Measurements from ENCODE around the gene KRT71.
"Not testable (repeated sequence)": the region's sequence is repeated elsewhere in the genome, so short reads cannot be mapped to it uniquely, and the experiment has no call there.

Gene KRT71

GRCh38 chr12:52515927-52516831, 36.8 kb downstream of the KRT71 start:
- H3K9ac ChIP-seq = no peak overlapping the region
- H4K20me1 ChIP-seq = no peaks in the 10 kb centered on the region; a peak in 1 of 22 replicates
- H3K27ac ChIP-seq = no peak overlapping the region
- peaks cover 0 to 13% (median 9%) of the 10 kb centered on the region in 11 experiments; a peak in 17 of 22 replicates for H3K9me3 ChIP-seq (replicated peaks in 1 of 11)
- no peak for TF ChIP-seq Cebpa-rat (IDR thresholded peaks at IDR 0.05)
- no peaks in the 10 kb centered on the region for H3K36me3 ChIP-seq
- H3K27me3 ChIP-seq = no peaks in the 10 kb centered on the region
- no peak overlapping the region for H3K4me2 ChIP-seq
- H3K4me1 ChIP-seq = peaks cover 0 to 3% (median 0%) of the 10 kb centered on the region in 10 experiments; a peak in 1 of 20 replicates
- no peak overlapping the region for H3K4me3 ChIP-seq

- TF ChIP-seq Cebpa-rat (IDR thresholded peaks at IDR 0.05) = no peak
- H3K36me3 ChIP-seq = no peaks in the 10 kb centered on the region
- H3K4me2 ChIP-seq = no peak overlapping the region
- H3K4me1 ChIP-seq = peaks cover 0 to 3% (median 0%) of the 10 kb centered on the region in 10 experiments; a peak in 5 of 20 replicates
- H3K27me3 ChIP-seq = no peaks in the 10 kb centered on the region
- H3K27ac ChIP-seq = no peak overlapping the region
- H4K20me1 ChIP-seq = no peaks in the 10 kb centered on the region; a peak in 1 of 22 replicates
- H3K9ac ChIP-seq = no peak overlapping the region
- peaks cover 0 to 19% (median 16%) of the 10 kb centered on the region in 11 experiments; a peak in 17 of 22 replicates for H3K9me3 ChIP-seq (replicated peaks in 1 of 11)
- H3K4me3 ChIP-seq = no peak overlapping the region
These were observed 37.7 kb downstream of the KRT71 start for GRCh38 chr12:52515319-52515646.

GRCh38 chr12:52514471-52515318, 38.2 kb downstream of the KRT71 start:
- no peak for TF ChIP-seq Cebpa-rat (IDR thresholded peaks at IDR 0.05)

GRCh38 chr12:52513736-52514135, 39.2 kb downstream of the KRT71 start:
- H3K4me2 ChIP-seq = no peak overlapping the region
- H3K27ac ChIP-seq = no peak overlapping the region
- H4K20me1 ChIP-seq = no peaks in the 10 kb centered on the region
- no peak for TF ChIP-seq Cebpa-rat (IDR thresholded peaks at IDR 0.05)
- H3K27me3 ChIP-seq = no peaks in the 10 kb centered on the region
- H3K36me3 ChIP-seq = no peaks in the 10 kb centered on the region
- H3K9me3 ChIP-seq (replicated peaks in 1 of 11) = peaks cover 0 to 21% (median 18%) of the 10 kb centered on the region in 11 experiments; a peak in 17 of 22 replicates
- H3K9ac ChIP-seq = no peak overlapping the region
- no peak overlapping the region for H3K4me3 ChIP-seq
- H3K4me1 ChIP-seq = peaks cover 0 to 13% (median 0%) of the 10 kb centered on the region in 10 experiments; a peak in 5 of 20 replicates

More at GRCh38 chr12:52514471-52515318, 38.2 kb downstream of the KRT71 start:
- no peaks in the 10 kb centered on the region for H3K36me3 ChIP-seq
- H3K4me1 ChIP-seq = peaks cover 0 to 9% (median 0%) of the 10 kb centered on the region in 10 experiments; a peak in 5 of 20 replicates
- H3K27ac ChIP-seq = no peak overlapping the region
- H3K27me3 ChIP-seq = no peaks in the 10 kb centered on the region
- H4K20me1 ChIP-seq = no peaks in the 10 kb centered on the region
- H3K9ac ChIP-seq = no peak overlapping the region
- H3K4me3 ChIP-seq = no peak overlapping the region
- no peak overlapping the region for H3K4me2 ChIP-seq
- H3K9me3 ChIP-seq (replicated peaks in 1 of 11) = peaks cover 0 to 21% (median 18%) of the 10 kb centered on the region in 11 experiments; a peak in 17 of 22 replicates

GRCh38 chr12:52508211-52508610, 44.7 kb downstream of the KRT71 start:
- Histone ChIP-seq H3K4me3 (no peak overlapping the region), H3K27me3 (no peaks in the 10 kb centered on the region), H3K36me3 (no peaks in the 10 kb centered on the region), H3K9ac (no peak overlapping the region), H3K27ac (no peak overlapping the region), H3K4me2 (no peak overlapping the region), H3K4me1 (peaks cover 0 to 13% (median 0%) of the 10 kb centered on the region in 10 experiments; a peak in 4 of 20 replicates), H4K20me1 (no peaks in the 10 kb centered on the region; a peak in 1 of 22 replicates), H3K9me3 (replicated peaks in 1 of 11) (peaks cover 0 to 23% (median 18%) of the 10 kb centered on the region in 11 experiments; a peak in 19 of 22 replicates)
- no peak for TF ChIP-seq Cebpa-rat (IDR thresholded peaks at IDR 0.05)

GRCh38 chr12:52506858-52507715, 45.9 kb downstream of the KRT71 start:
- no peak overlapping the region for H3K4me3 ChIP-seq
- H3K9ac ChIP-seq = no peak overlapping the region
- H3K27me3 ChIP-seq = no peaks in the 10 kb centered on the region
- H3K4me2 ChIP-seq = no peak overlapping the region
- TF ChIP-seq Cebpa-rat (IDR thresholded peaks at IDR 0.05) = no peak
- peaks cover 6 to 23% (median 16%) of the 10 kb centered on the region in 11 experiments; a peak in 20 of 22 replicates for H3K9me3 ChIP-seq (replicated peaks in 1 of 11)
- H4K20me1 ChIP-seq = no peaks in the 10 kb centered on the region; a peak in 1 of 22 replicates
- no peaks in the 10 kb centered on the region for H3K36me3 ChIP-seq
- no peak overlapping the region for H3K27ac ChIP-seq
- peaks cover 0 to 13% (median 0%) of the 10 kb centered on the region in 10 experiments; a peak in 4 of 20 replicates for H3K4me1 ChIP-seq

GRCh38 chr12:52502877-52503276, 50.1 kb downstream of the KRT71 start:
- Histone ChIP-seq H4K20me1 (no peaks in the 10 kb centered on the region), H3K27ac (no peak overlapping the region), H3K36me3 (no peaks in the 10 kb centered on the region), H3K4me2 (no peak overlapping the region), H3K9me3 (replicated peaks in 1 of 11) (peaks cover 0 to 6% (median 0%) of the 10 kb centered on the region in 11 experiments; a peak in 5 of 22 replicates), H3K27me3 (no peaks in the 10 kb centered on the region), H3K9ac (no peak overlapping the region), H3K4me1 (no peaks in the 10 kb centered on the region), H3K4me3 (no peak overlapping the region)
- TF ChIP-seq Cebpa-rat (IDR thresholded peaks at IDR 0.05) = no peak

- no peak for TF ChIP-seq Cebpa-rat (IDR thresholded peaks at IDR 0.05)
- Histone ChIP-seq H3K4me1 (peaks cover 3 to 8% (median 7%) of the 10 kb centered on the region in 10 experiments), H3K36me3 (no peaks in the 10 kb centered on the region)
These were observed 51.5 kb downstream of the KRT71 start for GRCh38 chr12:52501490-52501889.

GRCh38 chr12:52500574-52500973, 52.4 kb downstream of the KRT71 start:
- not testable (repeated sequence) for H3K4me2 ChIP-seq; H3K9ac ChIP-seq; H3K4me3 ChIP-seq; H4K20me1 ChIP-seq; H3K27ac ChIP-seq; H3K27me3 ChIP-seq; H3K36me3 ChIP-seq; H3K9me3 ChIP-seq (replicated peaks in 1 of 11)
- H3K4me1 ChIP-seq = peaks cover 12 to 17% (median 16%) of the 10 kb centered on the region in 10 experiments

More at GRCh38 chr12:52501490-52501889, 51.5 kb downstream of the KRT71 start:
- no peaks in the 10 kb centered on the region for H3K27me3 ChIP-seq
- peaks cover 0 to 6% (median 0%) of the 10 kb centered on the region in 11 experiments; a peak in 5 of 22 replicates for H3K9me3 ChIP-seq (replicated peaks in 1 of 11)
- no peak overlapping the region for H3K27ac ChIP-seq
- no peak overlapping the region for H3K4me3 ChIP-seq
- no peak overlapping the region for H3K4me2 ChIP-seq
- no peak overlapping the region for H3K9ac ChIP-seq
- no peaks in the 10 kb centered on the region for H4K20me1 ChIP-seq

Measured in BLaER1 treated with 17β-estradiol and CSF1 and Interleukin-3, amounts not matched to agents 10 nM and 100 nM (cell line).